ENCODE measurements around the gene ARHGAP12.

Gene ARHGAP12

DNA sequence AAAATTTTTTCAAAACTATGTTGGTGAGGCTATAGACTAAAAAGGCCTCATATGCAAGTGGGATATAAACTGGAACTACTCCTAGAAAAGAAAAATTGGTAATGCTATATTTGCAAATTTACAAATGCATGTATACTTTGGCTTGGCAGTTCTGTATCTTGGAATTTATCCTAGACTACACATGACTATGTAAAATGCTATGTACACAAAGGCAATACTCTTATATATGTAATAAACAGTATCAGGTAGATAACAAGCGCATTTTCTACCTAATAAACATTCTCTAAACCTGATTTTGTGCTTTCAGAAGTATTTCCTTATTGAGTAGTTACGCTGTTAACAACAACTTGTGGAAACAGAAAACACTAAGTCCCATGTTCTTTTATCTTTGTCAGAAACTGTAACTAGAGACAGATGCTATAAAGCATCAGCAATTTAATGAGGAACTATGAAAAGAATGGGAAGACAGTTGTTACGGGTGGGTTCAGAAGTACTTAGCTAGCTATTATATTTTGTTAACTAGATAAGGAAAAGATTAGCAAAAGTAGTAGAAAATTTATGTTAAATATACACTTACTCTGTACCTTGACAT, 107.8 kb downstream of the ARHGAP12 start:
- DNase-seq (ENCODE audit: low read depth in 2 of 2), result no peak

DNA sequence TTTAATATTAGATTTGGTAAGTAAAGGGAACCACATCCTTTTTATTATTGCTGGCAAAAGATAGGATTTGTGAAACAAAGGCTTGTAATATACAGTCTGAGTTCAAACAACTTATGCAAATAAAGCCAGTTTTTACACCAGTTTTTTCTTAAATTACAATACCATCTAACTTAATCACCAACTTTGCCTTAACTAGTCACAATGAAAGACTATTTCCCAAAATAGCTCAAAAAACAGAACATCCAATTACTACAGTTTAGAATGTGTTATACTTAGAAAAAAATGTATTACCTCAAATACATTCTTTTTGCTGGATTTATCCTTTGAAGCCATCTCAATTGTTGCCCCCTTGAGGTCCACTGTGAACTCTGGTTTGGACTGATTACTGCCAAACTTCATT, 108.5 kb downstream of the ARHGAP12 start:
- DNase-seq (ENCODE audit: low read depth in 2 of 2), result no peak

DNA sequence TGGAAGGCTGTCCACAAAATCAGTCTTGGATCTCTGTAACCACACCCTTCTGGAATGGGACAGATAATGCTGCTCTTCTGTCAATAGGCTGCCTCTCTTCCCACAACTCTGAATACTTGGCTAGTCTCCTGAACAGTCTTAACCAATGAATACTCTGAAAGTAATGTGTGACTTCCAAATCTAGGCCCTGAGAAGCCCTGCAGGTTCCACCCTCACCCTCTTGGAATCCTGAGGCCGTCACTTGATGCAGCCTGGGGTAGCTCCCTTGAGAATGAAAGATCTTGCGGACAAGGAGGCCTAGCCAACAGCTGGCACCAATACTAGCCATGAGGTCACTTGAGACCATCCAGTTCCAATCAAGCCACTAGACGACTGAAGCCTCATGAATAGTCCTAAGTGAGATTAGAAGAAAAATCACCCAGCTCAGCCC, 109.2 kb downstream of the ARHGAP12 start:
- no peak for DNase-seq (ENCODE audit: low read depth in 2 of 2)

DNA sequence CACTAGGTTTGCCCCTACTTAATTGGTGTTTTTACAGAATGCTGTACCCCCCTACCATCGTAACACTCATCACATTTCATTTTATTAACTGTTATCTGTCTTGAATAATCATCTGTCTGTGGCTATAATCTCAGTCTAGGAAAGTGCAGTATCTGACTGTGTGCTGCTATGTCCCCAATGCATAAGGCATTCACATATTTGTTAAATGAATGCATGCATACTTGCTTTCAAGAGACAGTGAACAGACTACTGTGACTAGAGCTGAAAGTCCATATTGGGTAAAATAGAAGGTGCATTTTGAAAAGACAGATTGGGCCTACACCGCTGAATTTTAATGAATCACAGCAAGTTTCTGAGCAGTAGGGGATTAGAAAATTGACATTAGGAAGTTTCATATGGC, 112.3 kb downstream of the ARHGAP12 start:
- no peak for DNase-seq (ENCODE audit: low read depth in 2 of 2)

DNA sequence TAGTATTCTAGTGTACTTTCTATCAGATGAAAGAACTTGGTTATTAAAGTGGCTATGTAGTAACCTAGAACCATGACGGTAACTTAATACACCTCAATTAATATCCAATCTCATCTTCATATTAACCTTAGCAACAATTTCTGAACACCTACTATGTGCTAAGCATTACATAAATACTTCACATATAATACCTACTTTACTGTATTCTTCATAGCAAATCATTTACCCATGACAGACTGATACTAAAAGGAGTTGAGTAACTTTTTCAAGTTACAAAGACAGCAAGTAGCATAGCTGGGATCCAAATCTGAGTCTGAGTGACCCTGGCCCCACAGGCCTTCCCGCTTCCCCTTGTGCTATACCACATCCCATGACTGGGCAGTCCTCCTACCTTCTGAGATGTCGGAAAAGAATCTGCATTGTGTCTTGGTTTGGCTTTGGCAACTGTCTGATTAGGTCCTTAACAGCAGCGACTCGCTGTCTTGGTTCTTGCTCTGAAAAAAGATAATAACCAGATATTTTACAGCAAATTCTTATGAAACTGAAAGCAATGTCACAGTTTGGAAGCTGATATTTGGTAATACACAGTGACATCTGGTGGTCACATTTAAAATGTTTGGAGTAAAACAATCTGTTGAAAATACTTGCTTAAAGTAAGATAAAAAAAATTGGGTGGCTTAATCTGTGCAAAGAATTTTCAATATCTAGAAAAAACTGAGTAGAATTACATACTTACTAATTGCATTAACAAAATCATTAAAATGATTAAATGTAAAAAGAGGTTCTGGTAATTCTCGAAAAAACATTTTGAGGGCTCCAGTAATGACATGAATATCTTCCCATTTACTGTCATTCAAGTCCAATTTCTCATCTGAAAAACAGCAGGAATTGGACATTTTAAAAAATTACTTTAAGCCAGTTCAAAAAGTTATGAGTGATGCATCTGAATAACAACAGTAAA, 120.1 kb downstream of the ARHGAP12 start:
- no peak for DNase-seq (ENCODE audit: low read depth in 2 of 2)

DNA sequence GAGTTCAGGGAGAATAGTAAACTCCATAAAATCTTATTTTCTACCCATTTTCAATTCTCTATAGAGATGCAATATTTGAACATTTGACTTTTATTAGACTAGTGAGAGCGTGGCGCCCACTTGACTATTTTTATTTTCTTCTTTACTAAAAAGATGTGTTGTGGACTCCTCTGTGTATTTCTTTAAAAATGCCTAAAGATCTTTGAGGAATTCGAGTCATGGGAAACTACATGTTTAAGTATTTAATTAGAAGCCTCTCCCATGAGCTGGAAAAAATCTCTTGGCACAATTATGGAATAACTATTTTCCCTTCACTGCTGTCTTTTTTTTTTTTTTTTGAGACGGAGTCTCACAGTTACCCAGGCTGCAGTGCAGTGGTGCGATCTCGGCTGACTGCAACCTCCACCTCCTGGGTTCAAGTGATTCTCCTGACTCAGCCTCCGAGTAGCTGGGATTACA, 124.2 kb downstream of the ARHGAP12 start:
- no peak for DNase-seq (ENCODE audit: low read depth in 2 of 2)

DNA sequence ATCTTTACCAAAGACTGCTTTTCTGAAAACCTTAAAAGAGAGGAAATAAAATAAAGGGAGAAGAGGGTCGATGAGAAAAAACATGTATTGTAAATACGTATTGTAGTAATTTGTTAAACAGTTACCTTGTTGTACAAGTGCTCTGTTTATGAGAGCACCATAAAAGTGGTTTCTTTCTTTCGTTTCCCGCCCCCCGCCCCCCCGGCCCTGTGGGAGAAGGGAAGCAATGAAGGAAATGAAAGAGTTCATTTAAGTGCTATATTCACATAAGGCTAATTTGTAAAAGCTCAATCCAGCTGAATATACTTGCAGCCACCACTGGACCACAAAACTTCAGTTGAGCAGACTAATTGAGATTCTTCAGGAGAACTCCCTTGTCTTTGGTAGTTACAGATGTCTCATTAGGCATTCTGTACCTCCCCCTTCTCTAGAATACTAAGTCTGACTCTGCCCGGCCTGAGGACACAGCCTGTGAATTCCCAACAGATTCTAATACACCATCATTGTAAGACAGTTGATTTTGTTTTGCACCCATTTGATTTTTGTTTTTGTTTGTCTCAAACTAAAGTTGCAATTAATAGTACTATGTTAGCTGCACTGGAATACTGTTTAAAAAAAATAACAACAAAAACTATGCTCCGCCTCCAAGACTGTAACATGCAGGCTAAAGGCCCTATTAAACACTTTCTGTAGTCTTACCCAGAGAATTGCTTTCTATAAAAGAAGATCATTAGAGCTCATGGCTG, 124.9 kb downstream of the ARHGAP12 start:
- no peak for DNase-seq (ENCODE audit: low read depth in 2 of 2)

DNA sequence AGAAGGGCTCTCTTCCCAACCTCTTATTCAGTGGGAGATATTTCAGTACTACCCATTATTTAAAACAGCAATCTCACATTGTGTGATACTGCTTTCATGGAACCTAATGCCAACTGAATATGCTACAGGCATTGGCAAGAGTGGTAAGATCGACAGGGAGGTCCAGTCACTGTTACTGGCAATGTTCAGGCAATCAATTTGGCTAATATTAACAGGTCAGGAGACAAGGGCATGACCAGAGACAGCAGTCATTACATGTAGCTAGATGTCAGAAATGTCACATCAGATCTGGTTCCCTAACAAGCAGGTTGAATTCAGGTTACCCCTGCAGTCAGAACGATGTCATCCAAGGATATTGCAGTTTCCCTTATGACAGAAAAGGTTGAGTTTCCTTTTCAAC, 129.4 kb downstream of the ARHGAP12 start:
- DNase-seq (ENCODE audit: low read depth in 2 of 2), result no peak

DNA sequence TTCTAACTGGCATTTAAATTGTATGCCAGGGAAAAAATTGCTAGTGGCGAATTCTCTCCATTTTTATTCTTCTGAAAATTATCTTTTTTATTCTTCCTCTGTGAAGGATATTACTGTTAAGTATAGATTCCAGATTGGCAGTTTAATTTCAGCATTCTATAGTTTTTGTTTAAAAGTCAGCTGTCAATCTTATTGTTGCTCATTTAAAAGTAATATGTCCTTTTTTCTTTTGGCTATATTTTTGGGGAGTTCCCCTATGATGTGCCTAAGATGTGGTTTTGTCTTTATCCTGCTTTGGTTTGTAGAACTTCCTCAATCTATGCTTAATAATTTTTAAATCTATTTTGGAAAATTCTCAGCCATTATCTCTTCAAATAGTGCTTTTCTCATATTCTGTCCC, 135.9 kb downstream of the ARHGAP12 start:
- DNase-seq (ENCODE audit: low read depth in 2 of 2), result no peak

DNA sequence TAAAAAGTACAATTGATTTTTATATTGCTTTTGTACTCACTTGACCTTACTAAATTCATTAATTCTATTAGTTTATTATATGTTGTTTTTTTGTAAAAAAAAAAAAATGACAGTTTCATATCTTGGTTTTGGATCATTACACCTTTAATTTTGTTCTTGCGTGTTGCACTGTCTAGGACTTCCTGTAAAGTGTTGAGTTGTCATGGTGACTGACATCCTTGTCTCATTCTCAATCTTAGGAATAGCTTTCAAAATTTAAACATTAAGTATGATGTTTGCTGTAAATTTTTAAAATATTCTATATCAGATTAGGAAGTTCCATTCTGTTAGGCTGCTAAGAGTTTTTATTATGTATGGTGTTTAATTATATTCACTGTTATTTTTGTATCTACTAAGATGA, 139.1 kb downstream of the ARHGAP12 start:
- DNase-seq (ENCODE audit: low read depth in 2 of 2), result no peak

DNA sequence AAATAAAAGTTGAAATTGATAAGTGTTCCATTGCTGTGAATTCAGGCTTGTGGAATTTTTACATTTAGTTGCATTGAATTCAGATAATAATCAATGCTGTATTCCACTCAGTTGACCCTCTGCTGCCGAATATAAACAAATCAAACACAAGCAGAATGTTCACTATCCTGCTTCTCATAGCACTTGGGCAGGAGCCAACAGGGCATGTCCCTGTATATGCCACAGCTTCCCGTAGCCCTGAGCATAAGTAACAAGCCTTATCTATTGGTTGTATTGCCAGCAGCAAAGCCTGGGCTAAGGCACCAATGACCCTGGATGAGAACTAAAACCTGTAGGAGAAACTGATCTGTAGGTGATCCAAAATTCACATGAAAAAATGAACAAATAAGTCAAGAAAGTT, 145.9 kb downstream of the ARHGAP12 start:
- DNase-seq (ENCODE audit: low read depth in 2 of 2), result no peak

DNA sequence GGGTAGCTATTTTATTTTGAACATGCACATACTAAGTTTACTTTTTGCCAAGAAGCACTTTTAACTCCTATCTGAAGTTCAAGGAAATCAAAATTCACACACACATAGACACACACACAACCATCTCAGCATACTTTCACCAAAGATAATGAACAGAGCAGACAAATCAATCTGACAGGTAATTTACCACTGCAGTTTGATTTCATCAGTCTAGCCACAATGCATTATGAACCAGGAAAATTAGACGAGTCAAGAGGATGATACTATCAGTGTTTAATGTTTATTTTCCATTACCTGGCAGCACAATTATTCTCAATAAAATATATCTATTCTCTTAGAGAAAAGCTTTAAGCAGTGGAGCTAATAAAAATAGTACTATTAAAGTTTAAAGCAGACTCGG, 147.9 kb downstream of the ARHGAP12 start:
- no peak for DNase-seq (ENCODE audit: low read depth in 2 of 2)

DNA sequence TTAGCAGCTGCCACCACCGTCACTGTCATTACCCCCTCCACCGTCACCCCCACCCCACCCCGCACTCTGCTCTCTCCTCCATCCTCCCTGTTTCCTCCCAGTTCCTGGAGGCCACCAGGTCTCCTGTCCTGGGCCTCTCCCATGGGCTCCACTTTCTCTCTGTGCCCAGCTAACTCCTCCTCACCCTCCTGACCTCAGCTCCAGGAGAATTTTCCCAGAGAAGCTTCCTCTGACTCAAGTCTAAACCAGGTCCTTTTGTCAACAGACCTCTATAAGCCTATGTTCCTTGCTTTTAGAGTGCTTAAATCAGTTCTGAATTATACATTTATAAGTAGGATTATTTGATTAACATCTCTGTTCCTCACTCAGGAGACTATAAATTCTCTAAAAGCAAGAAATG, 150.0 kb downstream of the ARHGAP12 start:
- no peak for DNase-seq (ENCODE audit: low read depth in 2 of 2)

DNA sequence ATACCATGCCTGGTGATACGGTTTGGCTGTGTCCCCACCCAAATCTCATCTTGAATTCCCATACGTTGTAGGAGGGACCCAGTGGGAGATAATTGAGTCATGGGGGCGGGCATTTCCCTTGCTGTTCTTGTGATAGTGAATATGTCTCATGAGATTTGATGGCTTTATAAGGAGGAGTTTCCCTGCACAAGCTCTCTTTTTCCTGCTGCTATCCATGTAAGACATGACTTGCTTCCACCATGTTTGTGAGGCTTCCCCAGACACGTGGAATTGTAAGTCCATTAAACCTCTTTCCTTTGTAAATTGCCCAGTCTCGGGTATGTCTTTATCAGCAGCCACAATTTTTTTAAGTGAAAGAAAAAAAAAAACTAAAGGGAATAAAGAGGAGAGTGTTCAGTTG, 152.5 kb downstream of the ARHGAP12 start:
- DNase-seq (ENCODE audit: low read depth in 2 of 2), result no peak

DNA sequence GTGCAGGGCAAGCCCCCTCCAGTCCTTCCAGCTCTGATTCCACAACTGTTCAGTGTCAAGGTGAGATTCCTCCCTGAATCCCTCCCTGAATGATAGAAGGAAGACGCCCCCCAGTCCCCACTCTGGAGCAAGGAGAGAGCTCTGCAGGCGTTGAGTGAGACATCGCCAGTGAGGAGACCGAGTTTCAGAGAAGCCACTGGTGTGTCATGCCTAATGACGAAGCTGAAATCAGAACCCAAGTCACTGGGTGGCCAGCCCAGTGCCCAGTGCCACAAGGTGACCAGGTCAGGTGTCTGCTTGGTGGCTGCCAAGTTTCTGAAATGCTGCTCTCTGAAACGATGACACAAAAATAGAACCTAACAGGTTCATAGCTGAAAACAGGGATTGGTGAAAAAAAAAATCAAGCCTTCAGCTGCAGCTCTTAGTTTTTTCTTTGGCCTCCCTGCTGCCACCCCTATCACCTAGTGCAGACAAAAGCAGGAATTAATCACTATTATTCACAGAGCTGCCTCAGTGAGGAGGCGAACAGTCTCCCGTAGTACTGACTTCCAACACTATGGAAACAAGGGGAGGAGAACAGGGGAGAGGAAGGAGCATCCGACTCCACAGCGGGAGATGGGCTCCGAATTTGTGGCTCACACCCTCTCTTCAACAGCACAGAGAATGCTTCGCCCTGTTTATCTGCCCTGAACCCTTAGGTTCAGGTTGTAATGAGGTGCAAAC, 153.5 kb downstream of the ARHGAP12 start:
- no peak for DNase-seq (ENCODE audit: low read depth in 2 of 2)

DNA sequence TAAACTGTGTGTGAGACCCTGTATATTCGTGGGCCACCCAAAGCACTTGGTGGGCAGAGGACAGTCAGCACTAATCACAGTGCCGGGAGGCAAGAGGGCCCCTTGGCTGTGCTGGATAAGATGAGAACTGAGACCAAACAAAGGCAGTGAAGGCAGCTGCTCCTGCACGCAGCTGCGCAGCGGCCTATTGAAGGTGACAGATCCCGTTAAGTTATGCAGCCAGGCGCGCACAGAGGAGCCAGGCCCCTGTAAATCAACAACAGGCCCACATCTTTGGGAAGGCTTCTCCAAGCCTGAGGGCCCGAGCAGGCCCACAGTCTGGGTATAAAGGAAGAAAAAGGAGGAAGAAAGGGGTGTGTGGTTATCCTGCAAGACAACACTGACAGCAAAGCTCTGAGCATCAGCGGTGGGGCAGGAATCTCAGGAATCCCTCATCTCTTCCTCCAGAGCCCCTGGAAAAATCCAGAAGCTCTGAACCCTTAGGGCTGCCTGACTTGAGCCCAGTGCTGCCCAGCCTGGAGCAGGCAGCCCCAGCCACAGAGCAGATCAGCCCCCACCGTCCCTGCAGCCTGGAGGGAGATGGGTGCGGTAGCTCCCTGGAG, 154.2 kb downstream of the ARHGAP12 start:
- DNase-seq (ENCODE audit: low read depth in 2 of 2), result no peak

DNA sequence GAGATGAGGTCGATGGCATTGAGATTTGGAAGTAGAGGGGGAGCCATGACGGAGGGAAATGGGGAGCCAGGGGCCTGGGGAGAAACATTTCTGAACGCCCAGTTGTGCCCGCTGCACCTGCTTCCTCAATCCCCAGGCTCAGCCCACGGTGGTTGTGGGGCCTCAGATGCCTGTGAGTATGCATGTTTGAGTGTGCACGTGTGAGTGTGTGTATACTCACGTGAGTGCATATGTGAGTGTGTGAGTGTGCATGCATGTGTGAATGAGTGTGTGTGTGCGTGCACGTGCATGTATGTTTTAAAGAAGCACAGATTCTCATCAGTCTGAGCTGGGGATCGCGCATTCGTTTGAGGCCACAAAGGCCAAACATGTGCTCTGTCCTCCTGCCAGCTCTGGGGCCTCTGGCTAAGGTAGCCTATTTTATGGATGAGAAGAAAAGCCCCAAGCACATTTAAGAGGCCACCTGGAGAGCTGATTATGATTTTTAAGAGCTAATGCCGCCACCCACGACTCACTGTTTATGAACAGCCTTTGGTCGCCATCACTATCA, 154.8 kb downstream of the ARHGAP12 start:
- DNase-seq (ENCODE audit: low read depth in 2 of 2), result no peak

DNA sequence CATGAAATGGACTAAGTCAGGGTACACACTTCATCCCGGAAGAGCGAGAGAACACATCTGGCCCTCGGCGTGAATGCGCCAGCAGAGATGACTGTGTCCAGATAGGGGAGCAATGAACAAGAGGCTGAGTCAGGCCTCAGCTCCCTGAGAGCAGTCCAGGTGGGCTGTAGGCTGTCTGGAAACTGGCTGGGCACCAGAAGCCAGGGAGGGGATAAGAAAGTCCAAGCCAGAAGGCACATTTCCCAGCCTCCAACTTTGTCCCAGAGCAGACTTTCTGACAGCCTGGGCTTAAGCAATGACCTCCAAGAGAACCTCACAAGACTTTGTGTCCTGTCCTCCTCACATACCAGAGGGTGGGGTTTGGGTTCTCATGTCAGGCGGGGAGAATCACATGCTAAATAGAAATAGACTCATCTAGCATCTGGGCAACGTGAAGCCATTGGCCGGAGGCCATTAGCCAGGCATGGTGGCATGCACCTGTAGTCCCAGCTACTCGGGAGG, 157.2 kb downstream of the ARHGAP12 start:
- no peak for DNase-seq (ENCODE audit: low read depth in 2 of 2)

DNA sequence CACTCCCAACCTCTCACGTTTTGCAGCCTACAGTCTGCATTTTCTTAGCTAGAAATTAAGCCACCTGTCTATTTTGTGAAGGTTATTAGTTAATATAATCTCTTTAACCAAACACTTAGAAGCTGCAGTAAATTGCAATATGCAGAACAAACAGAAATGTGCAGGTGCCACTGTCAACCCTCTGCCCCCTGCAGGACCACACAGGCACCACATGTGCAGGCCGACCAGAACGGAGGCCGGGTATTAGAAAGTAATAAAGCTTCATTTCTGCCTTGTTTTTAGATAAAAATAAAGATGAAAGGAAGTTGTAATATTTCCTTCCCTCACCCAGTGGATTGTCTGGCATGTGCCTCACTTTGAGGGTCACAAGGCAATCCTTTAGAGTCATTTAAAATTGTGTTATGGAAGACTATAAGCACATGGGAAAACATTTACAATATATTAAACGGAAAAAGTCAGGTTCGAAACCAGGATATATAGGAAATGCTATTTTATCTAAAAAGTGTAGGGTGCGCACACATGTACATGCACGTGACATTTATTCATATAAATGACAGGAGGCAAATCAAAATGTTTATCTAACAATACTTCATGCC, 158.2 kb downstream of the ARHGAP12 start:
- DNase-seq (ENCODE audit: low read depth in 2 of 2), result peak; percentile 47 to 49

DNA sequence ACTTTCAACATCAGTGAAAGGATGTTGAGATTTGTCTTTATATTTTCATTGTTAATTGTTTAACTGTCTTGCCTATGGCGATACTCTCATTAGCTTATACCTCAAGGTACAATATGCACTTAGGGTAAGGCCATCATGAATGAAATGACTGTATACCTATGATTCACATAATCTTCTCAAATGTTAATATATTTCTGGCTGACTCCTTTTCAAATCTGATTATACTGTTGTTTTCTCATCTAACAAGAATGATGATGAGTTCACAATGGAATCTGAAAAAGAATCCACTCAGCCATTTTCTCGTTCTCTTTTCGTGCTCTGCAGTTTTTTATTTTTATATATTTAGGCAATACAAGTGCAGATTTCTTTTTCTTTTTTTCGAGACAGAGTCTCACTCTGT, 159.1 kb downstream of the ARHGAP12 start:
- DNase-seq (ENCODE audit: low read depth in 2 of 2), result no peak

All from stimulated activated CD4-positive, alpha-beta T cell treated with anti-CD3 and anti-CD28 coated beads, Interleukin-4, amount 100 ng/mL, for 48 hours (primary cell).